Gastroesophageal sphincter (tissue), 4 donors: ENCODE measurements around the gene TOMM40. TPM values are rescaled to one million over a fixed set of nuclear protein-coding genes. Genes with fewer than 3 reads are reported as not detected.
"Not testable (repeated sequence)": the region's sequence is repeated elsewhere in the genome, so short reads cannot be mapped to it uniquely, and the experiment has no call there.

Experiments
- ATAC-seq: fragments of 150-250 bp; one replicate; pipeline ENCODE4 v1.9.1; 2016; ENCODE audit warnings: mild to moderate bottlenecking, moderate library complexity
- H3K27ac ChIP-seq, 4 donors: fragments of 200-600 bp; sonication (generic) in 3 of 4; 1 replicate in 3 of 4; 2 replicates in 1 of 4; pipeline ENCODE4 v1.5.1; 2016 to 2019
- H3K27me3 ChIP-seq: fragments of 200-600 bp; sonication (generic); one replicate; pipeline ENCODE4 v1.5.1; 2019
- H3K36me3 ChIP-seq, 2 donors: fragments of 200-600 bp; sonication (generic); one replicate each; pipeline ENCODE4 v1.5.1; 2019; ENCODE audit warnings: control low read depth in 1 of 2
- H3K4me1 ChIP-seq, 3 donors: fragments of 200-600 bp; sonication (generic); 1 replicate in 2 of 3; 2 replicates in 1 of 3; pipeline ENCODE4 v1.5.1; 2016 to 2019; ENCODE audit warnings: control low read depth in 2 of 3
- H3K4me3 ChIP-seq, 2 donors: fragments of 200-600 bp; sonication (generic); one replicate each; pipeline ENCODE4 v1.5.1; 2019; ENCODE audit warnings: mild to moderate bottlenecking in 1 of 2, moderate library complexity in 1 of 2
- H3K9me3 ChIP-seq, 3 donors: fragments of 200-600 bp; sonication (generic); one replicate each; pipeline ENCODE4 v1.5.1; 2017 to 2019; ENCODE audit warnings: control low read depth in 2 of 3
- EP300 ChIP-seq: sonication (generic); formaldehyde crosslinking; IDR thresholded peaks from one replicate; pipeline ENCODE4 v1.6.1; 2017; ENCODE audit warnings: antibody characterized with exemption, mild to moderate bottlenecking
- POLR2A ChIP-seq, 2 donors: fragments of 450-650 bp; IDR thresholded peaks; one replicate each; pipeline ENCODE4 v1.6.1; 2017; ENCODE audit warnings: antibody characterized with exemption in 2 of 2, mild to moderate bottlenecking in 2 of 2, moderate library complexity in 1 of 2
- POLR2AphosphoS5 ChIP-seq: sonication (generic); formaldehyde crosslinking; IDR thresholded peaks from one replicate; pipeline ENCODE4 v1.6.1; 2017; ENCODE audit warnings: antibody characterized with exemption
- WGBS, 2 donors: methylation state at CpG; one replicate each; pipeline ENCODE4 v1.1.5; 2018; ENCODE audit warnings: low coverage in 1 of 2; 5-methylcytosine and 5-hydroxymethylcytosine counted together
- total RNA-seq, 4 donors: library from RNA; depleted of rRNA; stranded (reverse); fragments of >200 nt; gene quantifications; one replicate each; pipeline ENCODE4 v1.1.0, GENCODE V29; 2016
- TF ChIP-seq, protein P1 (sequence below), 4 experiments: fragments of 200-600 bp in 2 of 4; fragments of 450-650 bp in 2 of 4; sonication (generic) in 1 of 4; IDR thresholded peaks; one replicate each; pipeline ENCODE4 v1.5.1; 2017 to 2019; ENCODE audit warnings: antibody characterized with exemption in 4 of 4, mild to moderate bottlenecking in 2 of 4, moderate library complexity in 2 of 4

The TOMM40 gene
- total RNA-seq, 4 donors from 2014 or later, result 30.7 to 41.2 (median 33.7) TPM

- H3K9me3 ChIP-seq, result no peaks in the 10 kb centered on the region
- H3K27me3 ChIP-seq, result no peaks in the 10 kb centered on the region
- no peaks in the 10 kb centered on the region for H3K4me1 ChIP-seq
- ATAC-seq, result no peak
- TF ChIP-seq POLR2A (IDR thresholded peaks at IDR 0.05) (no peak), POLR2AphosphoS5 (no peak), EP300 (no peak)
- TF ChIP-seq, protein P1, sequence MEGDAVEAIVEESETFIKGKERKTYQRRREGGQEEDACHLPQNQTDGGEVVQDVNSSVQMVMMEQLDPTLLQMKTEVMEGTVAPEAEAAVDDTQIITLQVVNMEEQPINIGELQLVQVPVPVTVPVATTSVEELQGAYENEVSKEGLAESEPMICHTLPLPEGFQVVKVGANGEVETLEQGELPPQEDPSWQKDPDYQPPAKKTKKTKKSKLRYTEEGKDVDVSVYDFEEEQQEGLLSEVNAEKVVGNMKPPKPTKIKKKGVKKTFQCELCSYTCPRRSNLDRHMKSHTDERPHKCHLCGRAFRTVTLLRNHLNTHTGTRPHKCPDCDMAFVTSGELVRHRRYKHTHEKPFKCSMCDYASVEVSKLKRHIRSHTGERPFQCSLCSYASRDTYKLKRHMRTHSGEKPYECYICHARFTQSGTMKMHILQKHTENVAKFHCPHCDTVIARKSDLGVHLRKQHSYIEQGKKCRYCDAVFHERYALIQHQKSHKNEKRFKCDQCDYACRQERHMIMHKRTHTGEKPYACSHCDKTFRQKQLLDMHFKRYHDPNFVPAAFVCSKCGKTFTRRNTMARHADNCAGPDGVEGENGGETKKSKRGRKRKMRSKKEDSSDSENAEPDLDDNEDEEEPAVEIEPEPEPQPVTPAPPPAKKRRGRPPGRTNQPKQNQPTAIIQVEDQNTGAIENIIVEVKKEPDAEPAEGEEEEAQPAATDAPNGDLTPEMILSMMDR (IDR thresholded peaks at IDR 0.05), result no peak
- 84 to 85% methylated on average over 4 to 5 of the region's 5 CpGs for WGBS, 2 donors
- H3K27ac ChIP-seq, result no peak overlapping the region
- H3K36me3 ChIP-seq, result peaks cover 0 to 75% of the 10 kb centered on the region in 2 donors
- no peak overlapping the region for H3K4me3 ChIP-seq
These were observed 7.1 kb upstream of the TOMM40 start for GRCh38 chr19:44883922-44884321.

- Histone ChIP-seq H3K4me1 (peaks cover 0 to 5% (median 2%) of the 10 kb centered on the region in 3 donors), H3K9me3 (no peaks in the 10 kb centered on the region), H3K36me3 (peaks cover 0 to 69% of the 10 kb centered on the region in 2 donors), H3K4me3 (no peak overlapping the region), H3K27ac (no peak overlapping the region), H3K27me3 (no peaks in the 10 kb centered on the region)
- TF ChIP-seq POLR2AphosphoS5 (no peak), POLR2A (IDR thresholded peaks at IDR 0.05) (no peak), EP300 (no peak)
- TF ChIP-seq, protein P1 (IDR thresholded peaks at IDR 0.05), result no peak
- 78 to 100% methylated on average over 2 of the region's 4 CpGs for WGBS, 2 donors
- ATAC-seq, result no peak
These were observed 6.5 kb upstream of the TOMM40 start for GRCh38 chr19:44884566-44884965.

GRCh38 chr19:44886141-44886540, 4.9 kb upstream of the TOMM40 start:
- H3K4me3 ChIP-seq, result no peak overlapping the region
- TF ChIP-seq EP300 (no peak), POLR2AphosphoS5 (no peak), POLR2A (IDR thresholded peaks at IDR 0.05) (no peak)
- TF ChIP-seq, protein P1 (IDR thresholded peaks at IDR 0.05), result no peak
- no peaks in the 10 kb centered on the region for H3K9me3 ChIP-seq
- H3K27me3 ChIP-seq, result no peaks in the 10 kb centered on the region
- peaks cover 0 to 12% (median 8%) of the 10 kb centered on the region in 3 donors for H3K4me1 ChIP-seq
- WGBS, 2 donors, result 75 to 100% methylated on average over 1 to 2 of the region's 6 CpGs
- no peak for ATAC-seq
- H3K27ac ChIP-seq, result no peak overlapping the region
- H3K36me3 ChIP-seq, result peaks cover 0 to 65% of the 10 kb centered on the region in 2 donors

DNA sequence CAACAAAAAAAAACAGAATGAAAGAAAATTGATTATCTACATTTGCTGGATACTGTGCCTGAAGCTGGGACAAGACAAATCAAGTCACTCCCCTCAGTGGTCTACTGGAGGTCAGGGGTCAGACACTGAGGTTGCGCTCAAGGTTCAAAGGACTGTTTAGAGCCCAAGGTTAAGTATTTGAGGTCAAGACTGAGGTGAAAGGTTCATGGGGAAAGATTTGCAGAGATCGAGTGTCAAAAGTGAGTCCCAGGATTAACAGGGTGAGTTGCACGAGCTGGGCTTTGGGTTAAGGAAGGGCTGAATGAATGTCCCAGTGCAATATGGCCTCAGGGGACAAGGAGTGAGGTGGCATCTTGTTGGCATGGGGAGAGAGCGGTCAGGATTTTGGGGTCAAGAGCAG, 3.4 kb upstream of the TOMM40 start:
- no peak for ATAC-seq
- WGBS, 2 donors, result 73 to 80% methylated on average over 2 to 4 of the region's 4 CpGs
- Histone ChIP-seq H3K27me3 (no peaks in the 10 kb centered on the region), H3K36me3 (peaks cover 0 to 65% of the 10 kb centered on the region in 2 donors), H3K4me3 (no peak overlapping the region), H3K9me3 (no peaks in the 10 kb centered on the region), H3K4me1 (peaks cover 0 to 26% (median 19%) of the 10 kb centered on the region in 3 donors), H3K27ac (no peak overlapping the region)
- TF ChIP-seq, protein P1 (IDR thresholded peaks at IDR 0.05), result no peak
- no peak for TF ChIP-seq POLR2AphosphoS5
- TF ChIP-seq POLR2A (IDR thresholded peaks at IDR 0.05), result no peak
- TF ChIP-seq EP300, result no peak

DNA sequence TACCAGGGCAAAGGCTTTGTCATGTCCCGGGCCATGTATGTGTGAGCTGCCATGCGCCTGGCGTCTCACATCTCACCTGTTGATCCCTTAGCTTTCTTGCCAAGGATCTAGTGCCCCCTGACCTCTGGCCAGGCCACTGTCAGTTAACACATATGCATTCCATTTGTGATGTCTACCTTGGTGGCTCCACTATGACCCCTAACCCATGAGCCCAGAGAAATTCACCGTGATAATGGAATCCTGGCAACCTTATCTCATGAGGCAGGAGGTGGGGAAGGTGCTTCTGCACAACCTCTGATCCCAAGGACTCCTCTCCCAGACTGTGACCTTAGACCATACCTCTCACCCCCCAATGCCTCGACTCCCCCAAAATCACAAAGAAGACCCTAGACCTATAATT, 2.7 kb upstream of the TOMM40 start:
- not testable (repeated sequence) for H3K9me3 ChIP-seq, ATAC-seq, H3K4me3 ChIP-seq, H3K27ac ChIP-seq, H3K27me3 ChIP-seq
- WGBS, 2 donors, result 87% methylated on average over 3 of the region's 5 CpGs; no CpG with 5 or more reads in 1 of the 2 donors
- peaks cover 0 to 32% (median 20%) of the 10 kb centered on the region in 3 donors for H3K4me1 ChIP-seq
- peaks cover 0 to 65% of the 10 kb centered on the region in 2 donors for H3K36me3 ChIP-seq
